Muscle of arm (tissue), 14 donors: ENCODE results near the gene MED9. TPM values are rescaled to one million over a fixed set of nuclear protein-coding genes. Genes with fewer than 3 reads are reported as not detected.
"Not testable (repeated sequence)": the region's sequence is repeated elsewhere in the genome, so short reads cannot be mapped to it uniquely, and the experiment has no call there.

Experiments used
- DNase-seq: peaks from one replicate; pipeline ENCODE4 v3.0.0-alpha.2; 2013
- long read RNA-seq, 11 donors: transcript quantifications; one replicate each; lab custom pipeline, GENCODE V29; 2026
- polyA plus RNA-seq, 12 donors: library from polyadenylated mRNA; unstranded; fragments of 120-200 nt; gene quantifications; one replicate each; pipeline ENCODE4 v1.2.1, GENCODE V29; 2013; ENCODE audit not compliant: insufficient read length in 12 of 12

MED9 gene, protein sequence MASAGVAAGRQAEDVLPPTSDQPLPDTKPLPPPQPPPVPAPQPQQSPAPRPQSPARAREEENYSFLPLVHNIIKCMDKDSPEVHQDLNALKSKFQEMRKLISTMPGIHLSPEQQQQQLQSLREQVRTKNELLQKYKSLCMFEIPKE
- 10 to 100 TPM in 10 of 12 donors, 1 to 10 TPM in 1, not detected in 1; 6.4 to 18.0 (median 15.2) TPM for polyA plus RNA-seq
- long read RNA-seq, donor 1, transcript MED9-201 (2 exons, 2,228 nt) = major isoform, 11 of 16 reads
- long read RNA-seq, donor 1, partial matches to known transcripts = 0 of 16 reads
- long read RNA-seq, donor 1, other reads (novel, unspliced or antisense) = 0 of 16 reads
- long read RNA-seq, donor 2, transcript MED9-201 (2 exons, 2,228 nt) = major isoform, 11 of 11 reads
- long read RNA-seq, donor 2, partial matches to known transcripts = 0 of 11 reads
- long read RNA-seq, donor 2, other reads (novel, unspliced or antisense) = 0 of 11 reads
- long read RNA-seq, donor 3, transcript MED9-201 (2 exons, 2,228 nt) = major isoform, 6 of 7 reads
- long read RNA-seq, donor 3, partial matches to known transcripts = 0 of 7 reads
- long read RNA-seq, donor 3, other reads (novel, unspliced or antisense) = 0 of 7 reads
- long read RNA-seq, donor 4, partial matches to known transcripts = 0 of 4 reads
- long read RNA-seq, donor 4, other reads (novel, unspliced or antisense) = 0 of 4 reads
- long read RNA-seq, donor 5, transcript MED9-201 (2 exons, 2,228 nt) = major isoform, 6 of 7 reads
- long read RNA-seq, donor 5, partial matches to known transcripts = 0 of 7 reads
- long read RNA-seq, donor 5, other reads (novel, unspliced or antisense) = 0 of 7 reads
- long read RNA-seq, donor 6, transcript MED9-201 (2 exons, 2,228 nt) = major isoform, 6 of 7 reads
- long read RNA-seq, donor 6, partial matches to known transcripts = 0 of 7 reads
- long read RNA-seq, donor 6, other reads (novel, unspliced or antisense) = 0 of 7 reads
- long read RNA-seq, donor 7, transcript MED9-201 (2 exons, 2,228 nt) = major isoform, 5 of 5 reads
- long read RNA-seq, donor 7, partial matches to known transcripts = 0 of 5 reads
- long read RNA-seq, donor 7, other reads (novel, unspliced or antisense) = 0 of 5 reads
- long read RNA-seq, donor 8, partial matches to known transcripts = 0 of 4 reads
- long read RNA-seq, donor 8, other reads (novel, unspliced or antisense) = 0 of 4 reads
- long read RNA-seq, donor 9, partial matches to known transcripts = 0 of 5 reads
- long read RNA-seq, donor 9, other reads (novel, unspliced or antisense) = 0 of 5 reads
- long read RNA-seq, donor 10, transcript MED9-201 (2 exons, 2,228 nt) = major isoform, 6 of 8 reads
- long read RNA-seq, donor 10, partial matches to known transcripts = 0 of 8 reads
- long read RNA-seq, donor 10, other reads (novel, unspliced or antisense) = 0 of 8 reads
- long read RNA-seq, donor 11, transcript MED9-201 (2 exons, 2,228 nt) = major isoform, 9 of 10 reads
- long read RNA-seq, donor 11, partial matches to known transcripts = 0 of 10 reads
- long read RNA-seq, donor 11, other reads (novel, unspliced or antisense) = 0 of 10 reads

DNA sequence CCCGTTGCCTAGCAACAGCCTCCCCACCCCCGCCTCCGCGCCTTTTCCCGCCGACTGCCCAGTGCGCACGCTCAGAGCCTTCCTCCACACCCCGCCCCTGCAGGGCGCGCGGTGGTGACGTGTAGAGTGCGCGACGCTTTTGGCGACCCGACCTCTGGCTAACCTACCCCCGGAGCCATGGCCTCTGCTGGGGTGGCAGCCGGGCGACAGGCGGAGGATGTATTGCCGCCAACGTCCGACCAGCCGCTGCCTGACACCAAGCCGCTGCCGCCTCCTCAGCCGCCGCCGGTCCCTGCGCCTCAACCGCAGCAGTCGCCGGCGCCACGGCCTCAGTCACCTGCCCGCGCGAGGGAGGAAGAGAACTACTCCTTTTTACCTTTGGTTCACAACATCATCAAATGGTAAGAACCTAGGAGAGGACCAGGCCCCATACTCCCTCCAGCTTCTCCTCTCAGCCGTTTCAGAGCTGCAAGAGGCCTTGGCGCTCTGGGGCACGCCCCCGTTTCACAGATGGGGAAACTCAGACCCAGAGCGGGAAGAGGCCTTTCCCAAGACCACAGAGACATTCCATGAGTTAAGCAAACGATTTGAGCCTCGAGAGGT lies at the start of gene MED9:
Gene MED9 (plus strand): TSS at position 136 of the 603 bp plus-strand sequence. CDS start 42 bp downstream, at position 178.
- peak; percentile 96 for DNase-seq

DNA sequence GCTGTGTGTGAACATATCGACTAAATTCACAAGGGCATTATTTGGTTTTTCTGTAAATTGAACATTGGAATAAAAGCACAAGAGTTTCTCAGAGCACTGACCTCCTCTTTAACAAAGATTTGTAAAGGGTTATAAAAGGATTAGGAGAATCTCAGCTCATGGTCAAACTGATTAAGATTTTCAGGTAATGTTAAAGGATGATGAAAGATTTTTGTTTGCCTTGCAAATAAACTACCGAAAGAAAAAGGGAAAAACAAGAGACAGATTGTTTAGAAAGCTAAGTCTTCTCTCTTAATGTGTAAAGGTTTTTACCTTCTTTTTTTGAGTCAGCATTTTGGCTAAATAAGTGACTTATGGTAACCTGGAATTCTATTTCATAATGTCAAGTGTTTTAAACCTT lies 47.6 kb upstream of the MED9 start:
- no peak for DNase-seq

DNA sequence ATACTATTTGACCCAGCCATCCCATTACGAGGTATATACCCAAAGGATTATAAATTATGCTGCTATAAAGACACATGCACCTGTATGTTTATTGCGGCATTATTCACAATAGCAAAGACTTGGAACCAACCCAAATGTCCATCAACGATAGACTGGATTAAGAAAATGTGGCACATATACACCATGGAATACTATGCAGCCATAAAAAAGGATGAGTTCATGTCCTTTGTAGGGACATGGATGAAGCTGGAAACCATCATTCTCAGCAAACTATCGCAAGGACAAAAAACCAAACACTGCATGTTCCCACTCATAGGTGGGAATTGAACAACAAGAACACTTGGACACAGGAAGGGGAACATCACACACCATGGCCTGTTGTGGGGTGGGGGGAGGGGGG lies 45.9 kb upstream of the MED9 start:
- not testable (repeated sequence) for DNase-seq

DNA sequence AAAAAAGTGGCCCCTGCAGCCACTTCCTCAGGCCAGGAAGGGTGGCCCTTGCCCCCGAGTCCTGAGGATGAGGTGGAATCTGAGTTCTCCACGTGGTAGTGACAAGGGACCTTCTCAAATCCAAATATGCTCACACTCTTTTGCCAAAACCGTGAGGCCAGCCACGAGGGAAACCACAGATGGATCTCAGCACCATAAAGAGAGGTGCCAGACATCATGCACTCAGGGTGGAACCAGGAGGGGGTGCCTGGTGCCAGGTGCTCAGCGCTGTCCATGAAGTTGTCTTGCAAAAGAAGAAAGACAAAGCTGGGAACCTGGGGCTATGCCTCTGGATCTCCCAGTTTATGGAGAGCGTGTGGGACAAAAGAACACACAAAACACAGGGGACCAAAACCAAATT lies 45.2 kb upstream of the MED9 start:
- DNase-seq = no peak

DNA sequence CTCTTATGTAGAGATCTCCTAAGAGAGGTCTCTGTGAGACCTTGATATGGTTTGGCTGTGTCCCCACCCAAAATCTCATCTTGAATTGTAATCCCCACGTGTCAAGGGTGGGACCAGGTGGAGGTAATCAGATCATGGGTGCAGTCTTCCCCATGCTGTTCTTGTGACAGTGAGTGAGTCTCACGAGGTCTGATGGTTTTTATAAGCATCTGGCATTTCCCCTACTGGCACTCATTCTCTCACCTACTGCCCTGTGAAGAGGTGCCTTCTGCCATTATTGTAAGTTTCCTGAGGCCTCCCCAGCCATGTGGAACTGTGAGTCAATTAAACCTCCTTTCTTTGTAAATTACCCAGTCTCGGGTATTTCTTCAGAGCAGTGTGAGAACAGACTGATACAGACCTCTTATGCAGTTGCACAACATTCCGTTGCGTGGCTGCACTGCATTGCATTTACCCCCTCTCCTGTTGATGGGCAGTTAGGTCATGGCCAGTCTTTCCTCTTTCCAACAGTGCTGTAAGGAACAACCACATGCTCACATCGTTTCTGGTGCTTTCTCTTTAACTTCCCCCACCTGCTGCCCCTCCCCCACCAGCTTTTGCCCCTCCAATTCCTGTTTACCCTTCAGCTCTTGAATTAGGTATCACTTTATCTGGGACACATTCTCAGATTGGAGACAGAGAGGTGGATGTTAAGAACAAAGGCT lies 43.6 kb upstream of the MED9 start:
- DNase-seq = no peak

DNA sequence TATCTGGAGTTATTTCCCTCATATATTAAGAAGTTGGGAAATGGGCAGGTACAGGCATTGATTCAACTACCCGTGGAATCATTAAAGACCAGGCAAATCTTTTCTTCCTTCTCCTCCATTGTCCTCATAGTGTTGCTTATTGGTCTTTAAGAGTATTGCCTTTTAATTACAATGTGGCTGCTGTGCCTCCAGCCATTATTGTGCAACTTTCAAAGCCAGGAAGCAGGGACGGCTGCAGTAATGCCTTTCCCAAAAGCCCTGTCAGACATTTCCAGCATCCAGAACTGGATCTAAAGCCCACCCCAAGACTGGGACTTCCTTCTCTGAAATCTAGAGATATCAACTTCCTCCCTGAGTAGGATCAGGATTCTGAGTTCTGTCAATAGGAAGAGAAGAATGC lies 42.3 kb upstream of the MED9 start:
- no peak for DNase-seq

DNA sequence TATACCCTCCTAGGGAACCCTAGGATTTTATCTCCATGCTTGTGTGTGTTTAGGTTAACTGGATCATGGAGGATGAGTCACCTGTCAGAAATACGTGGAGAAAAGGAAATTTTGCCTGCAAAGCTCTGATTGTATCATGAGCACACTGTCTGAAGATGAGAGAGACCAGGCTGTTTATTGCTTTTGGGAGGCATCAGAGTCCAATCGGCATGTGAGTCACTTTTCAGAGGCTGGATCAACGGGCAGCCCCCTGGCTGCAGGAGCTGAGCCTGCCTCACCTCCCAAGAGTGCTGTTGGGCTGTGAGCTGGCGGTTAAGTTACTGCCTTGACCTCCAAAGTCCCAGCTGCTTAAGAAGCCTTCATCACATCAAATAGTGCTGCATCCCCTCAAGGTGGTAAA lies 41.5 kb upstream of the MED9 start:
- DNase-seq = no peak

DNA sequence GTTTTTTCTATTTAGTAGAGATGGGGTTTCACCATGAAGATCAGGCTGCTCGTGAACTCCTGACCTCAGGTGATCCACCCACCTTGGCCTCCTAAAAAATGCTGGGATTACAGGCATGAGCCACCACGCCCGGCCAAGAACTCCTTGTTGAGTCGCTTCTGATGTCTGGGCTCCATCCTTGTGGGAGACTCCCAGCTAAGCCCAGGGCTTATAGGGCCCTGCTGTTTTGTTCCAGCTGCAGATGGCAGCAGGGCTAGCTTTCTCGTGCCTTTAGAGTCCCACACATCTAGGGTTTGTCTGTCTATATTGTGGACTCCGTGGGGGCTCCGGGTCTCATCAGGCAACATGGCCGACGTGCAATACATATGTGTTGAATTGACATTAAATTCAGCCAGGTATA lies 39.3 kb upstream of the MED9 start:
- DNase-seq = no peak

DNA sequence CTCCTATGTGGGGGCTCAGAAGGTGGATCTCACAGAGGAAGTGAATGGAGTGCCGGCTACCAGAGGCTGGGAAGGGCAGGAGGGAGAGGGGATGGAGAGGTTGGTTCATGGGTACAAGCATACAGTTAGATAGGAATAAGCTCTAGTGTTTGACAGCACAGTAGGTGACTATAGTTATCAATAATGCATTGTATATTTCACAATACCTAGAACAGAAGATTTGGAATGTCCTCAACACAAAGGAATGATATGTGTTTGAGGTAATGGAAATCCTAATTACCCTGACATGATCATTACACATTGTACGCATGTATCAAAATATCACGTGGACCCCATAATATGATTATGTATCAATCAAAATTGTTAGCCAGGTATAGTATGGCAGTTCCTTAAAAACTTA lies 38.9 kb upstream of the MED9 start:
- no peak for DNase-seq

DNA sequence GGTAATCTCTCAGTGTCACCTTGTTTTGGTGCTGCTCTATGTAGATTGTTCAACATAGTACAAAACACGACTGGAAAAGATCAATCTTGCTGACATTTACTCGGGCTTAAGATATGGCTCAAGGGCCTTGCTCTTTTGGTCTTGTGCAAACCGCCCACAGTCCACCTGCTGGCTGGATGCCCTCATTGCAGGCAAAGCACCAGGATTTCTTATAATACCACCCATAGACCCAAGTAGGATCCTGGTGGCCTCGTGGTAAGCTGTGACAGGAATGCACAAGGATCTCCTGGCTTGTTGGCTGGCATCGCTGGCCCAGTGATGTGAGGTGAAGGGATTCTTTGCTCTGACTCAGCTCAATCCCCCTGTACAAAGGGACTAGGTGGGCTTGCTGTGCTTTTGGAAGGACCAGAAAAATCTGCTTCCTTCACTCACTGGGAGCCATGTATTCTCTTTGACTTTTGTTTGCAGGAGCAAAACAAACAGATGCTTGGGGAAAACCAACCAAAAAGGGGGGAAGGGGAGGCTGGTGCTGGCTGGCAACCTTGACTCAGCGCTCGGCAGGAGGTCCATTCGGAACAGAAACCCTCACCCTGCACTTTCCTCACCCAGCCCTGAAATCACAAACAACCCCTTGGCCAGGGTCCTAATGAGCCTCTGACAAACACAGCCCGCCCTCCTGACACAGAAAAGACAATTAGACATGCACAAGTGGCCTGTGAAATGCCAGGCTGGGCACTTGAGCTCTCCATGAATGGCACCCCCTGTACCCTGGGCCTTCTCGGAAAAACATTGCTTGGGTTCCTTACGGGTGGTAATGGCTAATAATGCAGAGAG lies 36.6 kb upstream of the MED9 start:
- no peak for DNase-seq

DNA sequence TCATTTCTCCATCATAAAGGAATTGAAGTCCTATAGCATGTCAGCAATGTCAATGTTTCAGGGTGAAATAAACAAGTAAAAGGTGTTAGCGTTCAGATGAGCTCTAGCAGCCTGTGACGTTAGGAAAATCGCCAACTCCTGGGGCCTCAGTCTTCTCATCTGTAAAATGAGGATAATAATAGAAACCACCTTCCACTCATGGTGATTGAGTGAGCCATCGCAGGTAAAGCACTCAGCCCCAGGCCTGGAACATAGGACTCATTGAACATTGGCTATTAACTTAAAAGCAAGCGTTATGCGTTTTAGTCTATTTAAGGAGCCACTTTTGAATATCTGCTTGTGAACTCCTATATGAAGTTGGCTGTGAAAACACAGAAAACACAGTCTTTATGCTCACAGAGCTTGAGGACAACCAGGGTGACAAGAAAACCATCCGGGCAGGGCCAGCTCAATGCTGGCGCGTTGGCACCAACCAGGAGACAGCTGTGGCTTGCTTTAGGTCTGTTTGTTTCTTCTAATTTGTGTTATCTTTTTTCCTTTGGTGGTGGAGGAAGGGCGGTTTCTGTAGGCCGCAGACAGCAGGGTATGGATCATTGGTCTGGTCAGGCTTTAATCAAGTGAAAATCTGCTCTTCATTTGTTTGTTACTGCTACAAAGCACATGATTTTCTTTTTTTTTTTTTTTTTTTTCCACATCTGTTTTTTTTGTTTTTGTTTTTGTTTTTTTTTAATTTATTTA lies 35.7 kb upstream of the MED9 start:
- no peak for DNase-seq

DNA sequence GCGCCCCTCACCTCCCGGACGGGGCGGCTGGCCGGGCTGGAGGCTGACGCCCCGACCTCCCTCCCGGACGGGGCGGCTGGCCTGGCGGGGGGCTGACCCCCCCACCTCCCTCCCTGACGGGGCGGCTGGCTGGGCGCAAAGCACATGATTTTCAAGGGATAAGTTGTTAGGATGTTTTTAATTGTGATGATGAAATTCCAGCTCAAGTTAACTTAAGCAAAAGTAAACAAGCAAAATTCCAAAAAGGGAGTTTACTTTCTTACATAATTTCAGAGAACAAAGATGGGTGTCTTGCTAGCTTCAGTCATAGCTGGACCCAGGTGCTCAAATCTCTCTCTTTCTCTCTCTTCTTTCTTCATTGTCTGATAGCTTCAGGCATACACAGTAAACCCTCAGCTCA lies 33.6 kb upstream of the MED9 start:
- no peak for DNase-seq

DNA sequence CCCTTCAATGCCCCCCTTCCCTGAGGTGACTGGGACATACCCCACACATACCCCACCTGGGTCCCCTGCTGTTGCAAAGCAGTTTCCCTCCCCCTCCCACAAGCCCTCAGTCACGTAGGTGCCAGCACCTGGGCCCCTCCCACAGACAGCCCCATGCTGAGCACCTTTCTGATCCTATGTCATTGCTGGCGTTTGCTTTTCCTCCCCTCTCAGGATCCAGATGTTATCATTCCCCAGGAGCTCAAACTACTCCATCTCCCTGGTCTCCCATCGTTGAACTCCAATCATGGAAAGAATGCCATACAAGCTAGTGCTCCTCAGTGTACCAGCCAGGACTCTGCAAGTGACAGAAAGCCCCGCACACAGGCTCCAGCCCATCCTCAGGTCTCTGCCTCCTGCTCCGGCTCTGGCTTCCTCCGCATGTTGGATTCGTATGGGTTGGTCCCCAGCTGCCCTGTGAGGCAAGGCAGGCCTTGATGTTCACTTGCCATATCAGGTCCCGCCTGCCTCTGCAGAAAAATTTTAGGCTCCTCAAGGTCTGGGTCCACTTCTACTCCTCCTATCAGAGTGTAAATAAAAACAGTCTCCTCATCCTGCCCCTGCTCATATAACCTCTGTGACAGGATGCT lies 31.4 kb upstream of the MED9 start:
- no peak for DNase-seq

DNA sequence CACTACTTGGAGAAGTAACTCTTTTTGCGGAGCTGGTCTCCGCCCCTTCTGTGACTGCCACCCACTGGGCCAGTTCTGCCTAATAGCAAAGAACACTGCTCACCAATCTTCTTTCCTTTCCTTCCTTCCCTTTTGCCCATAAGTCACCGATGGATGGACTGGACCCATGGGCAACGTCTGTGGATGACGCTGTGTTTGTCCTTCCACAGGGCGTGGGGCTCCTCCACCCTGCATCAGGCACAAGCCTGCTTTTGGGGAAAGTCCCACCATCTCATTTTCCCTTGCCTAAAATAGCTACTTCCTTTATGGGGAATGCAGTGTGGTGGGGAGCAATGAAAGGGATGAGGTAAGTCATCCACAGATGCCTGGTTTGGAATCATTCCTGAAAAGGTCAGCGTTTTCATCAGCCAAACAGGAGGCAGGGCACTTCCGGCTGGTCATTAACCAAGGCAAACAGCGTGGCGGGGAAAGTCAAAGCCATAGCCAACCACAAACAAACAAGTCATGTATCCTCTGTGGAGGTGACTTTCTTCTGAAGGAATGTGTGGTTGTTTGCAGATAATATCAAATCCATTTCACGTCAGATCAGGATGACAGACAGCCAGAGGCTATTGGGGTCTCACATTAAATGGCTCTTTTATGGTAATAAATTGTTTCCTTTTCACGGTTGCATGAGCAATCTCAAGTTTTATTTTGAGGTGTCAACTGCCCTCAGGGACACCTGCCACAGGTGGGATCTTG lies 30.7 kb upstream of the MED9 start:
- no peak for DNase-seq

DNA sequence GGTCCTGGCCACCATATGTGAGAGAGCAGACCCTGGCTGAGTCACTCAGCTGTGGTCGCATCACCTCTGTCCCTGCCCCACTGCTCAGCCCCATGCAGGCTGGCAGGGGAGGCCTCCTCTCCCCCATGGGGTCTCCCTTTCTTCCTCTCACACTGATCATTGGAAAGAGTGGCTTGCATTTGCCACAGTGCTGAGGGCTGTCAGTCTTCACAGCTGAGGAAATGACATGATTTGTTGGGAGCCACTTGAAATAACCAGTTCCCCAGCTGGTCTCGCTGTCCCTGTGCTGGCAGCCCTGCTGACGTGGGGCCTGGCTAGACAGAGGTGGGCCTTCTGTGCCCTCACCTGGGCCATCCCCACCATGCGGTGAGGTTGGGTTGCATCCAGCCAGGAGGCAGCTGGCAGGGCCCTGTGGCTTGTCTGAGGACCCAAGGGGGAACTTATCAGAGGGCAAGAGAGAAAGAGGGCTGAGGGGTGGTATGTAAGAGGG lies 30.1 kb upstream of the MED9 start:
- no peak for DNase-seq

DNA sequence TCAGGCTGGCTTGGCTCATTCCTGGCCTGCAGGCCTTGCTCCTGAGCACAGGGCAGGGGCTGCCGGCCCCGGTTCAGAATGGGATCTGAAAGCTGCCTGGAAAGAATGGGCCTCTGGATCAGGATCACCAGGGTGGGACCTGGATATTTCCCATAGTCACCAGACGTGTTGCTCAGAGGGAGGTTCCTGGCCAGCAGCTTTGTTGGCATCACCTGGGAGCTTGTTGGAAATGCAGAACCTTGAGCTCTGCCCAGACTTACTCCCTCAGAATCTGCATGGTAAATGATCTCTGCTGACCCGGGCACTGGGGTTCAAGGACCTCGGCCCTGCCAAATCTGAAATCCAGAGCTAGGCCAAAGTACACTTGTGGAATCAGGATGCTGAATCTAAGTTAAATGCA lies 29.5 kb upstream of the MED9 start:
- DNase-seq = no peak

DNA sequence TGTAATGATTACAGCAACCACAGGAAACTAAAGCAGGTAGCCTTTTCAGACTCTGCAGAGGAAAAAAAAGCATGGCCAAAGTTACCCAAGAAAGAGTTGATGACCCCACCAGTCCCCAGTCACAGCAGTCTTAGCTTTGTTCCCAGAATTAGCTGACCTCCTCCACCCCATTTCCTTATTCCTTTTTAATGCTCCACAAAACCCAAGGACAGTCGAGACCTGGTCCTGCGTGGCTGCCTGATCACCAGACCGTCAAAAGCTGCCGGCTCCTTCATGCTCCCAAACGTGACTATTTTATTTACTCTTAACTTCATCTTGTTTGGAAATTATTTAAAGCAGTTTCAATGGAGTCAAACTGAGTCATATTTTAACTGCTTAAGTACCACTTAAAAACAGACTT lies 28.7 kb upstream of the MED9 start:
- DNase-seq = no peak
